ENCODE data around the gene GFPT2. TPM values are rescaled to one million over a fixed set of nuclear protein-coding genes. Genes with fewer than 3 reads are reported as not detected.

Gene GFPT2
- total and polyA plus RNA-seq, 2 of the 8 experiments (the other 6 are each of a cell fraction or from before 2014, with no cell fraction given) = 83.7 to 143 TPM

DNA sequence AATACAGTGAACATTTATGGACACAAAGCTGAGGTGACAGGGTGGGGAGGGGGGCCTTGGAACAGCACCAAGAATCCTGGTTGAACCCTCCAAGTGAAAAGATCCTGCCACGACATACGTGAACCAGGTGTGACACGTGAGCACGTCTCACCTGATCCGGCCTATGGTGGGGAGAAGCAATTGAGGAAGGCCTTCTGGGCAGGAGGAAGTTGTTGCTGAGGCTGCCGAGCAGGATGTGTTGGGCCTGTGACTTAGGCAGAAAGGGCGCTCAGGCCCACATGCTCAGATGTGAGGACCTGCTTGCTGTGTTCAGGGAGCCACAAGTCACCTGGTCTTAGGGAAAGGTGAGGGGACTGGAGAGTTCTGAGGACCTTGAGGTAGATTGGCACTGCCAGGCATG, 58.7 kb downstream of the GFPT2 start:
- H3K9ac ChIP-seq (replicated peaks in 1 of 4; ENCODE audit: extremely low read depth in 1 of 4, low read depth in 3 of 4, low read length in 3 of 4) = no peak overlapping the region
- TF ChIP-seq, protein P1, sequence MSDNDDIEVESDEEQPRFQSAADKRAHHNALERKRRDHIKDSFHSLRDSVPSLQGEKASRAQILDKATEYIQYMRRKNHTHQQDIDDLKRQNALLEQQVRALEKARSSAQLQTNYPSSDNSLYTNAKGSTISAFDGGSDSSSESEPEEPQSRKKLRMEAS (IDR thresholded peaks at IDR 0.05) = no peak
- TF ChIP-seq RAD21 (IDR thresholded peaks at IDR 0.05 in 1 of 2, conservative IDR thresholded peaks at IDR 0.05 in 1 of 2; ENCODE audit: low read depth in 2 of 2, low read length in 2 of 2) (no peak), CHD2 (IDR thresholded peaks at IDR 0.05; ENCODE audit: low read length) (no peak), GABPA (IDR thresholded peaks at IDR 0.05; ENCODE audit: borderline replicate concordance, insufficient read depth, low read length) (no peak), HDAC6 (IDR thresholded peaks at IDR 0.05; ENCODE audit: low read depth, low read length) (no peak), TEAD4 (IDR thresholded peaks at IDR 0.05; ENCODE audit: low read depth, low read length) (no peak), EP300 (IDR thresholded peaks at IDR 0.05; ENCODE audit: borderline replicate concordance in 1 of 2, low read depth in 2 of 2, low read length in 2 of 2) (no peak)
- peaks cover 7 to 9% of the 10 kb centered on the region in 2 experiments for H4K20me1 ChIP-seq (replicated peaks in 1 of 2; ENCODE audit: control insufficient read depth in 1 of 2, insufficient read depth in 2 of 2, low read length in 2 of 2)
- H3K14ac ChIP-seq (ENCODE audit: insufficient read length) = no peak overlapping the region
- H2BK5ac ChIP-seq (ENCODE audit: low read depth, low read length) = no peak overlapping the region
- FAIRE-seq (no peak), DNase-seq (ENCODE audit: low read depth in 1 of 2, low spot score in 2 of 2) (no peak)
- no peak overlapping the region for H2BK120ac ChIP-seq (replicated peaks; ENCODE audit: low read depth, low read length)
- H4K91ac ChIP-seq (replicated peaks; ENCODE audit: insufficient read length, low read length) = no peak overlapping the region
- 95% methylated on average over 7 of the region's 7 CpGs; no CpG with 5 or more reads in 1 of the 2 experiments for WGBS, 2 experiments (ENCODE audit: extremely low coverage in 1 of 2, insufficient coverage in 1 of 2, insufficient read length in 1 of 2, insufficient replicate concordance in 2 of 2, low coverage in 1 of 2, low lambda C conversion rate in 2 of 2, missing lambda C conversion rate in 1 of 2)
- H2AFZ ChIP-seq (ENCODE audit: low read length) = no peak overlapping the region
- no peaks in the 10 kb centered on the region for H3K27me3 ChIP-seq (replicated peaks in 1 of 4; ENCODE audit: control insufficient read depth in 3 of 4, extremely low read depth in 1 of 4, insufficient read depth in 3 of 4, low read length in 3 of 4)
- H3K4ac ChIP-seq (replicated peaks; ENCODE audit: insufficient read length, low read depth, low read length) = no peak overlapping the region
- H3K79me1 ChIP-seq (ENCODE audit: low read depth, low read length) = peaks cover 6% of the 10 kb centered on the region
- no peak overlapping the region for H3K4me2 ChIP-seq (ENCODE audit: insufficient read depth in 1 of 2, low read depth in 2 of 2, low read length in 2 of 2)
- no peak overlapping the region for H3K23ac ChIP-seq (ENCODE audit: insufficient read length)
- H3K9me3 ChIP-seq (ENCODE audit: insufficient read depth in 2 of 2, low read depth in 1 of 2, low read length in 1 of 2) = no peaks in the 10 kb centered on the region
- H2BK15ac ChIP-seq (ENCODE audit: low read length) = no peak overlapping the region
- H3K56ac ChIP-seq (replicated peaks; ENCODE audit: insufficient read length, low read depth, low read length) = no peak overlapping the region
- H4K5ac ChIP-seq (ENCODE audit: insufficient read length, low read depth, low read length) = no peak overlapping the region
- H3K79me2 ChIP-seq (ENCODE audit: control insufficient read depth in 1 of 2, insufficient read depth in 2 of 2, low read length in 2 of 2) = peaks cover 7 to 16% of the 10 kb centered on the region in 2 experiments; a peak in 3 of 4 replicates
- no peaks in the 10 kb centered on the region for H3K36me3 ChIP-seq (ENCODE audit: control insufficient read depth in 2 of 4, insufficient read depth in 4 of 4, low read length in 3 of 4)
- no peak overlapping the region for H3K4me3 ChIP-seq (ENCODE audit: extremely low read depth in 1 of 4, insufficient read depth in 2 of 4, low read depth in 3 of 4, low read length in 4 of 4)
- peaks cover 0 to 6% (median 5%) of the 10 kb centered on the region in 4 experiments; a peak in 6 of 7 replicates for H3K4me1 ChIP-seq (replicated peaks in 1 of 4; ENCODE audit: control insufficient read depth in 3 of 4, insufficient read depth in 4 of 4, low read length in 3 of 4)
- no peak overlapping the region for H3K18ac ChIP-seq (ENCODE audit: extremely low read depth, low read length)
- POLR2A ChIA-PET (ENCODE audit: partially characterized antibody) = interaction anchor here (0.9 to 2.7 kb wide), 10 partner anchors 9 to 200 kb away, joined by 3 to 13 read pairs (median 4); partner anchors contain the start of gene CNOT6
- H2BK12ac ChIP-seq (ENCODE audit: low read depth, low read length) = no peak overlapping the region
- no peak overlapping the region for H3K27ac ChIP-seq (ENCODE audit: low read depth, low read length)
- CTCF ChIA-PET (ENCODE audit: partially characterized antibody) = interaction anchor here (0.7 to 9.0 kb wide), 26 partner anchors 11 to 365 kb away, joined by 3 to 88 read pairs (median 6); partner anchors contain the start of gene RASGEF1C
- H2BK20ac ChIP-seq (ENCODE audit: low read length) = no peak overlapping the region
- H2AK5ac ChIP-seq (ENCODE audit: low read depth, low read length) = no peak overlapping the region
- no peak overlapping the region for H4K8ac ChIP-seq (ENCODE audit: extremely low read depth, insufficient read depth, low read length)
- peaks cover 5% of the 10 kb centered on the region; the same call in 1 of the 2 replicates for H3K23me2 ChIP-seq (ENCODE audit: low read depth, low read length)

Data from H1 (cell line).